H1 (cell line): Measurements from ENCODE around the gene MPIG6B. TPM values are rescaled to one million over a fixed set of nuclear protein-coding genes. Genes with fewer than 3 reads are reported as not detected.

ENCODE experiments used
- CTCF ChIA-PET: fragments of 300-600 bp; sonication (Branson Sonifier 250); formaldehyde crosslinking; loops from one replicate; lab custom pipeline; 2021; ENCODE audit not compliant: partially characterized antibody; lab: Charles Lee
- POLR2A ChIA-PET: fragments of 300-600 bp; sonication (Branson Sonifier 250); formaldehyde crosslinking; loops from one replicate; lab custom pipeline; 2021; ENCODE audit warnings: inconsistent platforms; ENCODE audit not compliant: partially characterized antibody; lab: Charles Lee
- DNase-seq, 2 experiments: peaks; one replicate each; pipeline versions ENCODE4 v3.0.0 to v3.0.0-alpha.2; 2010 to 2022; ENCODE audit warnings: low spot score in 2 of 2, low read depth in 1 of 2, mixed read lengths in 1 of 2
- FAIRE-seq: peaks from 2 replicates; lab custom pipeline; 2011; peaks lifted over from hg19 to GRCh38; lab: Jason Lieb, UNC
- H2AFZ ChIP-seq: 2 replicates; pipeline ENCODE4 v1.8.1; 2012; ENCODE audit warnings: low read length, inconsistent platforms
- H2AK5ac ChIP-seq: 2 replicates; pipeline ENCODE4 v1.6.1; 2013; ENCODE audit warnings: low read depth, low read length
- H2BK120ac ChIP-seq: replicated peaks from 2 replicates; pipeline ENCODE3; 2013; ENCODE audit warnings: low read depth, low read length, inconsistent platforms
- H2BK12ac ChIP-seq: 2 replicates; pipeline ENCODE4 v1.6.1; 2013; ENCODE audit warnings: low read depth, low read length
- H2BK15ac ChIP-seq: 2 replicates; pipeline ENCODE4 v1.6.1; 2013; ENCODE audit warnings: low read length
- H2BK20ac ChIP-seq: 2 replicates; pipeline ENCODE4 v1.6.1; 2013; ENCODE audit warnings: low read length
- H2BK5ac ChIP-seq: 2 replicates; pipeline ENCODE4 v1.6.1; 2013; ENCODE audit warnings: low read depth, low read length
- H3K14ac ChIP-seq: 2 replicates; pipeline ENCODE4 v1.6.1; 2013; ENCODE audit warnings: inconsistent platforms; ENCODE audit not compliant: insufficient read length
- H3K18ac ChIP-seq: 2 replicates; pipeline ENCODE4 v1.6.1; 2013; ENCODE audit warnings: low read length; ENCODE audit errors: extremely low read depth
- H3K23ac ChIP-seq: 2 replicates; pipeline ENCODE4 v1.6.1; 2013; ENCODE audit warnings: inconsistent platforms; ENCODE audit not compliant: insufficient read length
- H3K23me2 ChIP-seq: 2 replicates; pipeline ENCODE4 v1.6.1; 2013; ENCODE audit warnings: low read depth, low read length
- H3K27ac ChIP-seq: 2 replicates; pipeline ENCODE4 v1.6.1; 2011; ENCODE audit warnings: low read depth, low read length, inconsistent platforms
- H3K27me3 ChIP-seq, 4 experiments: replicated peaks in 1 of 4; 1 replicate in 1 of 4; 2 replicates in 3 of 4; pipeline versions ENCODE4 v1.6.1 to v1.8.1; 2011 to 2013; ENCODE audit warnings: low read length in 3 of 4, mild to moderate bottlenecking in 3 of 4, inconsistent platforms in 2 of 4, mixed read lengths in 2 of 4, moderate library complexity in 1 of 4; ENCODE audit not compliant: control insufficient read depth in 3 of 4, insufficient read depth in 3 of 4; ENCODE audit errors: extremely low read depth in 1 of 4
- H3K36me3 ChIP-seq, 4 experiments: 2 replicates each; pipeline versions ENCODE4 v1.6.1 to v1.8.1; 2011 to 2013; ENCODE audit warnings: mild to moderate bottlenecking in 4 of 4, low read length in 3 of 4, moderate library complexity in 2 of 4, control low read depth in 1 of 4, inconsistent platforms in 1 of 4; ENCODE audit not compliant: insufficient read depth in 4 of 4, control insufficient read depth in 2 of 4
- H3K4ac ChIP-seq: replicated peaks from 2 replicates; pipeline ENCODE3; 2013; ENCODE audit warnings: low read length, low read depth, mixed read lengths, inconsistent platforms; ENCODE audit not compliant: insufficient read length
- H3K4me1 ChIP-seq, 4 experiments: replicated peaks in 1 of 4; 1 replicate in 1 of 4; 2 replicates in 3 of 4; pipeline versions ENCODE4 v1.6.1 to v1.8.1; 2011 to 2013; ENCODE audit warnings: low read length in 3 of 4, inconsistent platforms in 2 of 4, mixed read lengths in 1 of 4; ENCODE audit not compliant: insufficient read depth in 4 of 4, control insufficient read depth in 3 of 4
- H3K4me2 ChIP-seq, 2 experiments: 2 replicates each; pipeline versions ENCODE4 v1.6.1 to v1.8.1; 2011 to 2013; ENCODE audit warnings: low read depth in 2 of 2, low read length in 2 of 2, control low read depth in 1 of 2, inconsistent platforms in 1 of 2, mild to moderate bottlenecking in 1 of 2; ENCODE audit not compliant: insufficient read depth in 1 of 2
- H3K4me3 ChIP-seq, 4 experiments: fragments of 200-600, 300-600 bp in 1 of 4; sonication (generic), shearing (Covaris generic), sonication (Bioruptor Twin) in 1 of 4; 2 replicates each; pipeline versions ENCODE4 v1.5.1 to v1.8.1; 2011 to 2016; ENCODE audit warnings: low read length in 4 of 4, low read depth in 3 of 4, control low read depth in 2 of 4, inconsistent platforms in 2 of 4, mild to moderate bottlenecking in 2 of 4, mixed read lengths in 1 of 4, moderate library complexity in 1 of 4; ENCODE audit not compliant: insufficient read depth in 2 of 4; ENCODE audit errors: extremely low read depth in 1 of 4
- H3K56ac ChIP-seq: replicated peaks from 2 replicates; pipeline ENCODE3; 2013; ENCODE audit warnings: low read depth, mild to moderate bottlenecking, mixed read lengths, low read length, inconsistent platforms; ENCODE audit not compliant: insufficient read length
- H3K79me1 ChIP-seq: 2 replicates; pipeline ENCODE4 v1.6.1; 2013; ENCODE audit warnings: low read depth, low read length, control low read depth
- H3K79me2 ChIP-seq, 2 experiments: 2 replicates each; pipeline versions ENCODE4 v1.6.1 to v1.8.1; 2012 to 2013; ENCODE audit warnings: low read length in 2 of 2, mild to moderate bottlenecking in 2 of 2, inconsistent platforms in 1 of 2; ENCODE audit not compliant: insufficient read depth in 2 of 2, control insufficient read depth in 1 of 2
- H3K9ac ChIP-seq, 4 experiments: replicated peaks in 1 of 4; 1 replicate in 1 of 4; 2 replicates in 3 of 4; pipeline versions ENCODE4 v1.6.1 to v1.8.1; 2011 to 2013; ENCODE audit warnings: low read depth in 3 of 4, low read length in 3 of 4, control low read depth in 2 of 4, mild to moderate bottlenecking in 2 of 4, moderate library complexity in 2 of 4, inconsistent platforms in 1 of 4; ENCODE audit errors: extremely low read depth in 1 of 4
- H3K9me3 ChIP-seq, 2 experiments: 2 replicates each; pipeline versions ENCODE4 v1.6.1 to v1.8.1; 2012 to 2013; ENCODE audit warnings: mild to moderate bottlenecking in 2 of 2, moderate library complexity in 2 of 2, control low read depth in 1 of 2, inconsistent platforms in 1 of 2, low read depth in 1 of 2, low read length in 1 of 2, mixed read lengths in 1 of 2; ENCODE audit not compliant: insufficient read depth in 2 of 2
- H4K20me1 ChIP-seq, 2 experiments: replicated peaks in 1 of 2; 2 replicates each; pipeline versions ENCODE3 to v1.8.1; 2011 to 2013; ENCODE audit warnings: inconsistent platforms in 2 of 2, low read length in 2 of 2, mild to moderate bottlenecking in 1 of 2; ENCODE audit not compliant: insufficient read depth in 2 of 2, control insufficient read depth in 1 of 2
- H4K5ac ChIP-seq: 2 replicates; pipeline ENCODE4 v1.6.1; 2013; ENCODE audit warnings: low read length, low read depth, mixed read lengths, inconsistent platforms; ENCODE audit not compliant: insufficient read length
- H4K8ac ChIP-seq: 2 replicates; pipeline ENCODE4 v1.8.0; 2013; ENCODE audit warnings: mild to moderate bottlenecking, moderate library complexity, low read length, inconsistent platforms; ENCODE audit not compliant: insufficient read depth; ENCODE audit errors: extremely low read depth
- H4K91ac ChIP-seq: replicated peaks from 2 replicates; pipeline ENCODE3; 2013; ENCODE audit warnings: low read length, mixed read lengths, inconsistent platforms; ENCODE audit not compliant: insufficient read length
- SP1 ChIP-seq: IDR thresholded peaks from 2 replicates; pipeline ENCODE4 v1.6.1; 2011; ENCODE audit warnings: low read depth, low read length
- TAF7 ChIP-seq: optimal IDR thresholded peaks from 2 replicates; pipeline ENCODE3; 2011; ENCODE audit warnings: low read depth, mild to moderate bottlenecking, inconsistent platforms, low read length, moderate library complexity, borderline replicate concordance
- WGBS, 2 experiments: shearing (Covaris generic) in 1 of 2; methylation state at CpG; one replicate each; pipeline versions ENCODE4 v1.1.6 to v1.1.7; 2013 to 2015; ENCODE audit warnings: low lambda C conversion rate in 2 of 2, mixed read lengths in 2 of 2, inconsistent platforms in 1 of 2, low coverage in 1 of 2, missing lambda C conversion rate in 1 of 2; ENCODE audit not compliant: insufficient replicate concordance in 2 of 2, insufficient coverage in 1 of 2, insufficient read length in 1 of 2; ENCODE audit errors: extremely low coverage in 1 of 2, missing lambda C conversion rate in 1 of 2; 5-methylcytosine and 5-hydroxymethylcytosine counted together
- polyA plus RNA-seq, 7 experiments: library from polyadenylated mRNA; depleted of rRNA in 3 of 7; stranded (reverse) in 5 of 7; unstranded in 2 of 7; fragments of >200 nt in 5 of 7; fragments of 200-250 nt in 2 of 7; gene quantifications; 1 replicate in 5 of 7; 2 replicates in 1 of 7; 4 replicates in 1 of 7; pipeline versions ENCODE4 v1.2.1 to v1.2.3, GENCODE V29; 2011 to 2013; ENCODE audit warnings: missing spikeins in 2 of 7, mixed read lengths in 2 of 7
- total RNA-seq: library from RNA; stranded (reverse); fragmentation: NEBNext Ultra II Directional; extraction: Animal tissue kit (Norgen Biotek cat#: 25700); gene quantifications from 2 replicates; pipeline ENCODE4 v1.2.1, GENCODE V29; 2021

The MPIG6B gene
- total and polyA plus RNA-seq, 2 of the 8 experiments (the other 6 are each of a cell fraction or from before 2014, with no cell fraction given) = 0.18 TPM; not detected in 1

GRCh38 chr6:31730631-31731086 lies 7.5 kb downstream of the MPIG6B start:
- no peaks in the 10 kb centered on the region for H3K27me3 ChIP-seq
- 94% methylated on average over 11 of the region's 11 CpGs; no CpG with 5 or more reads in 1 of the 2 experiments for WGBS, 2 experiments
- peaks cover 11% of the 10 kb centered on the region for H3K23me2 ChIP-seq
- peaks cover 11% of the 10 kb centered on the region; the same call in 1 of the 2 replicates for H3K79me1 ChIP-seq
- H4K20me1 ChIP-seq = peaks cover 4 to 5% of the 10 kb centered on the region in 2 experiments
- H3K4ac ChIP-seq = no peak overlapping the region
- H2BK120ac ChIP-seq = no peak overlapping the region
- no peak overlapping the region for H2AK5ac ChIP-seq
- POLR2A ChIA-PET = interaction anchor here (0.6 to 4.2 kb wide), 34 partner anchors 9 to 1241 kb away, joined by 3 to 57 read pairs (median 5); partner anchors contain the start of genes ABHD16A, ATP6V1G2, BAG6 and GPANK1
- H3K23ac ChIP-seq = no peak overlapping the region
- H3K9ac ChIP-seq = no peak overlapping the region
- no peak overlapping the region for H2BK20ac ChIP-seq
- H2BK12ac ChIP-seq = no peak overlapping the region
- H2BK5ac ChIP-seq = no peak overlapping the region
- H3K14ac ChIP-seq = no peak overlapping the region
- FAIRE-seq (no peak), DNase-seq (no peak)
- H3K4me1 ChIP-seq = peaks cover 10 to 19% (median 11%) of the 10 kb centered on the region in 4 experiments
- peak overlapping the region; percentile 31 to 90 for H3K4me2 ChIP-seq
- no peak overlapping the region for H3K56ac ChIP-seq
- H2BK15ac ChIP-seq = no peak overlapping the region
- peaks cover 10 to 40% (median 33%) of the 10 kb centered on the region in 4 experiments for H3K36me3 ChIP-seq
- peaks cover 0 to 17% of the 10 kb centered on the region in 2 experiments; a peak in 2 of 4 replicates for H3K79me2 ChIP-seq
- no peak overlapping the region for H4K5ac ChIP-seq
- TF ChIP-seq SP1 (peak; percentile 30; the same call in 1 of the 2 replicates), TAF7 (no peak)
- CTCF ChIA-PET = interaction anchor here (0.9 to 8.9 kb wide), 21 partner anchors 9 to 137 kb away, joined by 3 to 89 read pairs (median 7); partner anchors contain the start of genes ABHD16A, C6orf47, LSM2 and LY6G5C
- no peaks in the 10 kb centered on the region for H3K9me3 ChIP-seq
- no peak overlapping the region for H2AFZ ChIP-seq
- no peak overlapping the region for H4K8ac ChIP-seq
- no peak overlapping the region for H3K27ac ChIP-seq
- no peak overlapping the region for H4K91ac ChIP-seq
- peak overlapping the region; percentile 56 to 91 (median 83); a peak in 4 of 8 replicates for H3K4me3 ChIP-seq
- no peak overlapping the region for H3K18ac ChIP-seq
